Measurements from ENCODE around the gene ZNF69. TPM values are rescaled to one million over a fixed set of nuclear protein-coding genes. Genes with fewer than 3 reads are reported as not detected.
"Not testable (repeated sequence)": the region's sequence is repeated elsewhere in the genome, so short reads cannot be mapped to it uniquely, and the experiment has no call there.

ZNF69 gene
- 1 to 10 TPM; 3.1 to 8.8 (median 4.0) TPM for total RNA-seq (2021; fragmentation: NEBNext Ultra II Directional; extraction: Animal tissue kit (Norgen Biotek cat#: 25700))
- long read RNA-seq, transcript ZNF69-203 (4 exons, 569 nt): major isoform, 5 of 12 reads
- long read RNA-seq, partial matches to known transcripts: 0 of 12 reads
- long read RNA-seq, other reads (novel, unspliced or antisense): 6 of 12 reads

- Mint-ChIP-seq H3K36me3 (ENCODE audit: low read depth) (0 out of 2 replicates have a peak, but pooled peaks cover 5% of the 10 kb centered on the region), H3K27me3 (ENCODE audit: insufficient read depth) (no peaks in the 10 kb centered on the region; the same call in none of the 2 replicates), H3K27ac (peak within 1 kb of the TSS; percentile 85), H3K4me3 (peak within 1 kb of the TSS; percentile 95), H3K9me3 (no peaks in the 10 kb centered on the region), H3K4me1 (ENCODE audit: low read depth) (peaks cover 26% of the 10 kb centered on the region)
- DNase-seq: peak; percentile 54
- peak; percentile 26; the same call in 1 of the 2 replicates for TF ChIP-seq CTCF (IDR thresholded peaks at IDR 0.05)
Observed at GRCh38 chr19:11887611-11888531, at the start of gene ZNF69. TSS of gene ZNF69 (plus strand) at chr19:11887782. CDS start at chr19:11887924, 142 bp downstream.

- Mint-ChIP-seq H3K4me3 (no peak overlapping the region), H3K27ac (no peak overlapping the region), H3K36me3 (ENCODE audit: low read depth) (peaks cover 10% of the 10 kb centered on the region), H3K27me3 (ENCODE audit: insufficient read depth) (peaks cover 15% of the 10 kb centered on the region), H3K4me1 (ENCODE audit: low read depth) (peaks cover 5% of the 10 kb centered on the region; the same call in 1 of the 2 replicates), H3K9me3 (no peaks in the 10 kb centered on the region)
- no peak for DNase-seq
- TF ChIP-seq CTCF (IDR thresholded peaks at IDR 0.05): no peak
Observed at GRCh38 chr19:11843722-11844121, 43.9 kb upstream of the ZNF69 start.

- Mint-ChIP-seq H3K27me3 (ENCODE audit: insufficient read depth) (peaks cover 14% of the 10 kb centered on the region), H3K36me3 (ENCODE audit: low read depth) (peaks cover 11% of the 10 kb centered on the region; the same call in 1 of the 2 replicates)
- H3K27ac Mint-ChIP-seq; H3K4me1 Mint-ChIP-seq (ENCODE audit: low read depth); H3K9me3 Mint-ChIP-seq; H3K4me3 Mint-ChIP-seq; DNase-seq: not testable (repeated sequence)
Observed at GRCh38 chr19:11847615-11848014, 40.0 kb upstream of the ZNF69 start.

- Mint-ChIP-seq H3K4me1 (ENCODE audit: low read depth) (peaks cover 5% of the 10 kb centered on the region), H3K4me3 (peak overlapping the region; percentile 73), H3K27me3 (ENCODE audit: insufficient read depth) (peaks cover 14% of the 10 kb centered on the region), H3K36me3 (ENCODE audit: low read depth) (peaks cover 11% of the 10 kb centered on the region; the same call in 1 of the 2 replicates), H3K27ac (no peak overlapping the region), H3K9me3 (peaks cover 5% of the 10 kb centered on the region; the same call in 1 of the 2 replicates)
- DNase-seq: no peak
- TF ChIP-seq CTCF (IDR thresholded peaks at IDR 0.05): no peak
Observed at GRCh38 chr19:11848200-11848593, 39.4 kb upstream of the ZNF69 start.

GRCh38 chr19:11848594-11849469 is 38.8 kb upstream of the ZNF69 start, which contains the start of gene ZNF439:
TSS of gene ZNF439 (plus strand) at chr19:11848726. CDS start at chr19:11848868, 142 bp downstream.
- Mint-ChIP-seq H3K9me3 (peaks cover 5% of the 10 kb centered on the region; the same call in 1 of the 2 replicates), H3K4me3 (peak within 1 kb of the TSS; percentile 73), H3K36me3 (ENCODE audit: low read depth) (peaks cover 11% of the 10 kb centered on the region; the same call in 1 of the 2 replicates), H3K27me3 (ENCODE audit: insufficient read depth) (peaks cover 14% of the 10 kb centered on the region), H3K4me1 (ENCODE audit: low read depth) (peaks cover 5% of the 10 kb centered on the region), H3K27ac (no peak within 1 kb of the TSS)
- TF ChIP-seq CTCF (IDR thresholded peaks at IDR 0.05): no peak
- peak; percentile 8 for DNase-seq

GRCh38 chr19:11850289-11850688 is 37.3 kb upstream of the ZNF69 start:
- DNase-seq; H3K27ac Mint-ChIP-seq; H3K4me1 Mint-ChIP-seq (ENCODE audit: low read depth); H3K4me3 Mint-ChIP-seq; H3K9me3 Mint-ChIP-seq: not testable (repeated sequence)
- peaks cover 11% of the 10 kb centered on the region; the same call in 1 of the 2 replicates for H3K36me3 Mint-ChIP-seq (ENCODE audit: low read depth)
- H3K27me3 Mint-ChIP-seq (ENCODE audit: insufficient read depth): peaks cover 14% of the 10 kb centered on the region
